ENCODE measurements around the gene TBC1D10A. TPM values are rescaled to one million over a fixed set of nuclear protein-coding genes. Genes with fewer than 3 reads are reported as not detected.

Gene TBC1D10A
- total RNA-seq, 1 donor from 2014 or later, result 5.8 TPM

GRCh38 chr22:30243661-30244060, 83.1 kb downstream of the TBC1D10A start:
- Histone ChIP-seq H3K27me3 (ENCODE audit: low read depth) (peaks cover 98% of the 10 kb centered on the region), H3K9me3 (replicated peaks) (no peaks in the 10 kb centered on the region), H3K4me1 (peaks cover 18% of the 10 kb centered on the region), H3K36me3 (no peaks in the 10 kb centered on the region), H3K4me3 (no peak overlapping the region), H3K27ac (replicated peaks) (no peak overlapping the region)
- no peak for DNase-seq
- intact Hi-C loops (cut with micrococcal nuclease), result no loop called here
- no peak for TF ChIP-seq CTCF (IDR thresholded peaks at IDR 0.05; ENCODE audit: borderline replicate concordance)

Other genes starting within 250 kb of the TBC1D10A start
- not detected for gene HORMAD2, start 246.5 kb downstream of the TBC1D10A start, total RNA-seq
- gene LIF, start 80.2 kb downstream of the TBC1D10A start, total RNA-seq, result 0.16 TPM
- not detected for gene OSM, start 60.1 kb downstream of the TBC1D10A start, total RNA-seq
- gene CASTOR1, start 37.4 kb downstream of the TBC1D10A start, total RNA-seq, result 6.5 TPM
- 89.2 TPM for gene SF3A1, start 30.0 kb upstream of the TBC1D10A start, total RNA-seq
- 0.58 TPM for gene CCDC157, start 30.1 kb upstream of the TBC1D10A start, total RNA-seq
- 4.9 TPM for gene RNF215, start 60.5 kb upstream of the TBC1D10A start, total RNA-seq
- 1.2 TPM for gene SEC14L2, start 70.1 kb upstream of the TBC1D10A start, total RNA-seq
- 19.7 TPM for gene MTFP1, start 98.8 kb upstream of the TBC1D10A start, total RNA-seq
- not detected for gene SEC14L3, start 145.1 kb upstream of the TBC1D10A start, total RNA-seq
- 0.11 TPM for gene SEC14L4, start 178.8 kb upstream of the TBC1D10A start, total RNA-seq
- not detected for gene SEC14L6, start 219.8 kb upstream of the TBC1D10A start, total RNA-seq
- 0.16 TPM for gene GAL3ST1, start 247.7 kb upstream of the TBC1D10A start, total RNA-seq